ENCODE results near the gene SPATA32.

The SPATA32 gene

GRCh38 chr17:45248132-45248957 is 13.5 kb downstream of the SPATA32 start:
- peak; percentile 72 to 80 (median 79) for DNase-seq
- Histone ChIP-seq H3K9me3 (ENCODE audit: control insufficient read depth, low read length) (no peaks in the 10 kb centered on the region), H3K27ac (ENCODE audit: insufficient read depth, low read length, poor library complexity, severe bottlenecking) (peak overlapping the region; percentile 88), H3K36me3 (ENCODE audit: control insufficient read depth, insufficient read depth, low read length) (peaks cover 44% of the 10 kb centered on the region), H3K4me1 (ENCODE audit: control insufficient read depth, insufficient read depth, low read length, poor library complexity, severe bottlenecking) (peaks cover 44% of the 10 kb centered on the region), H3K27me3 (replicated peaks; ENCODE audit: control insufficient read depth, insufficient read depth, low read length, poor library complexity, severe bottlenecking) (no peaks in the 10 kb centered on the region), H3K4me3 (ENCODE audit: insufficient read depth, low read depth, low read length, poor library complexity, severe bottlenecking) (peak overlapping the region; percentile 59)

GRCh38 chr17:45247429-45248131 is 14.3 kb downstream of the SPATA32 start:
- peaks cover 44% of the 10 kb centered on the region for H3K4me1 ChIP-seq (ENCODE audit: control insufficient read depth, insufficient read depth, low read length, poor library complexity, severe bottlenecking)
- no peaks in the 10 kb centered on the region for H3K9me3 ChIP-seq (ENCODE audit: control insufficient read depth, low read length)
- peak; percentile 97 for DNase-seq
- H3K27me3 ChIP-seq (replicated peaks; ENCODE audit: control insufficient read depth, insufficient read depth, low read length, poor library complexity, severe bottlenecking) = no peaks in the 10 kb centered on the region
- peak overlapping the region; percentile 59 for H3K4me3 ChIP-seq (ENCODE audit: insufficient read depth, low read depth, low read length, poor library complexity, severe bottlenecking)
- peaks cover 52% of the 10 kb centered on the region for H3K36me3 ChIP-seq (ENCODE audit: control insufficient read depth, insufficient read depth, low read length)
- peak overlapping the region; percentile 88 for H3K27ac ChIP-seq (ENCODE audit: insufficient read depth, low read length, poor library complexity, severe bottlenecking)

DNA sequence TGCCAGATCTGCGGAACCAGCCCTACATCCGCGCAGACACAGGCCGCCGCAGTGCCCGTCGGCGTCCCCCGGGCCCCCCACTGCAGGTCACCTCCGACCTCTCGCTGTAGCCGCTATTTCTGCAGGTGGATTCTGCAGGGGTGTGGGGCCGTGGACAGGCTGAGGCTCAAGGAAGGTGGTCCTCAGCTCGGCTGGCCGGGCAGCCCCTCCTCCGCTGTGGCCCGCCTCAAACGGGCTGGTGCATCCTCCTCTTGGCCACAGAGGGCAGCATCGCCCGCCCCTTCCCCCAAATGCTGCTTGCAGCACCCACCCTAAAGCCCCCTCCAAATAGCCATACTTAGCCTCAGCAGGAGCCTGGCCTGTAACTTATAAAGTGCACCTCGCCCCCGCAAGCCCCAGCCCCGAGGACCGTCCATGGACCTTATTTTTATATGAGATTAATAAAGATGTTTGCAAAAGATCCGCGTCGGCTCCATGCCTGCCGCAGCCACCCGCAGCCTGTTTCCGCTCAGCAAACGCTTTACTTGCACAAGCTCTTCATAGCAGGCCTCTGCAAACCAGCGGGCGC is 14.9 kb downstream of the SPATA32 start:
- H3K36me3 ChIP-seq (ENCODE audit: control insufficient read depth, insufficient read depth, low read length) = peaks cover 58% of the 10 kb centered on the region
- H3K9me3 ChIP-seq (ENCODE audit: control insufficient read depth, low read length) = no peaks in the 10 kb centered on the region
- peaks cover 44% of the 10 kb centered on the region for H3K4me1 ChIP-seq (ENCODE audit: control insufficient read depth, insufficient read depth, low read length, poor library complexity, severe bottlenecking)
- H3K27me3 ChIP-seq (replicated peaks; ENCODE audit: control insufficient read depth, insufficient read depth, low read length, poor library complexity, severe bottlenecking) = no peaks in the 10 kb centered on the region
- H3K4me3 ChIP-seq (ENCODE audit: insufficient read depth, low read depth, low read length, poor library complexity, severe bottlenecking) = peak overlapping the region; percentile 59
- peak overlapping the region; percentile 88 for H3K27ac ChIP-seq (ENCODE audit: insufficient read depth, low read length, poor library complexity, severe bottlenecking)
- no peak for DNase-seq

- no peaks in the 10 kb centered on the region for H3K27me3 ChIP-seq (replicated peaks; ENCODE audit: control insufficient read depth, insufficient read depth, low read length, poor library complexity, severe bottlenecking)
- no peak overlapping the region for H3K27ac ChIP-seq (ENCODE audit: insufficient read depth, low read length, poor library complexity, severe bottlenecking)
- no peaks in the 10 kb centered on the region for H3K9me3 ChIP-seq (ENCODE audit: control insufficient read depth, low read length)
- H3K4me3 ChIP-seq (ENCODE audit: insufficient read depth, low read depth, low read length, poor library complexity, severe bottlenecking) = no peak overlapping the region
- H3K4me1 ChIP-seq (ENCODE audit: control insufficient read depth, insufficient read depth, low read length, poor library complexity, severe bottlenecking) = peaks cover 44% of the 10 kb centered on the region
- no peak for DNase-seq
- H3K36me3 ChIP-seq (ENCODE audit: control insufficient read depth, insufficient read depth, low read length) = peaks cover 62% of the 10 kb centered on the region
Measured at GRCh38 chr17:45246338-45246737, 15.6 kb downstream of the SPATA32 start.

DNA sequence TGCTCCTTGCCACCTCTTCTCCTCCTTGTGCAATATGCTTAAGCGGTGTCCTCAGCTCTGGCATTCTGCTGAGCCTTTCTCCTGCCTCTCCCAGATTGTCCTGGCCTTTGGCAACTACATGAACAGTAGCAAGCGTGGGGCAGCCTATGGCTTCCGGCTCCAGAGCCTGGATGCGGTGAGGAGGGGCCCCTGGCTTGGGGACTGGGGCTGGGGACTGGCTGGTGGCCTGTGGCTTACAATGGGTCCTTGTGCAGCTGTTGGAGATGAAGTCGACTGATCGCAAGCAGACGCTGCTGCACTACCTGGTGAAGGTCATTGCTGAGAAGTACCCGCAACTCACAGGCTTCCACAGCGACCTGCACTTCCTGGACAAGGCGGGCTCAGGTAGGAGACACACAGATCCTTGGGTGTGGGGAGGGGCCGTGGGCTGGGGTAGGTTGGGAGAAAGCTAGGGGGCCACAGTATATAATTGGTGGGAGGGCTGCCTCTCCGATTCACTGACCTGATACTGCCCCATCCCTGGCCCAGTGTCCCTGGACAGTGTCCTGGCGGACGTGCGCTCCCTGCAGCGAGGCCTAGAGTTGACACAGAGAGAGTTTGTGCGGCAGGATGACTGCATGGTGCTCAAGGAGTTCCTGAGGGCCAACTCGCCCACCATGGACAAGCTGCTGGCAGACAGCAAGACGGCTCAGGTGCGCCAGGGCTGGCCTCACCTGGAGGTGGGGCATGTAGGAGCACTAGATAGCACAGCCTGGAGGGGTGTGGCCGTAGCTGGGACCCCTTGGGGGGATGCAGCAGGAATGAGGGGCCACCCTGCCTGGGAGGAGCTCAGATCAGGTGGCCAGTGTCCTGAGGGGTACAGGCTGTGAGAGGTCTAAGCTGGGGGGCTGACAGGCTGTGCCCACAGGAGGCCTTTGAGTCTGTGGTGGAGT is 16.9 kb downstream of the SPATA32 start:
- no peak overlapping the region for H3K4me3 ChIP-seq (ENCODE audit: insufficient read depth, low read depth, low read length, poor library complexity, severe bottlenecking)
- no peaks in the 10 kb centered on the region for H3K9me3 ChIP-seq (ENCODE audit: control insufficient read depth, low read length)
- peaks cover 36% of the 10 kb centered on the region for H3K4me1 ChIP-seq (ENCODE audit: control insufficient read depth, insufficient read depth, low read length, poor library complexity, severe bottlenecking)
- DNase-seq = no peak
- no peak overlapping the region for H3K27ac ChIP-seq (ENCODE audit: insufficient read depth, low read length, poor library complexity, severe bottlenecking)
- no peaks in the 10 kb centered on the region for H3K27me3 ChIP-seq (replicated peaks; ENCODE audit: control insufficient read depth, insufficient read depth, low read length, poor library complexity, severe bottlenecking)
- peaks cover 66% of the 10 kb centered on the region for H3K36me3 ChIP-seq (ENCODE audit: control insufficient read depth, insufficient read depth, low read length)

GRCh38 chr17:45243750-45244149 is 18.1 kb downstream of the SPATA32 start:
- H3K27me3 ChIP-seq (replicated peaks; ENCODE audit: control insufficient read depth, insufficient read depth, low read length, poor library complexity, severe bottlenecking) = no peaks in the 10 kb centered on the region
- no peak for DNase-seq
- H3K9me3 ChIP-seq (ENCODE audit: control insufficient read depth, low read length) = no peaks in the 10 kb centered on the region
- H3K27ac ChIP-seq (ENCODE audit: insufficient read depth, low read length, poor library complexity, severe bottlenecking) = no peak overlapping the region
- H3K4me3 ChIP-seq (ENCODE audit: insufficient read depth, low read depth, low read length, poor library complexity, severe bottlenecking) = no peak overlapping the region
- peaks cover 31% of the 10 kb centered on the region for H3K4me1 ChIP-seq (ENCODE audit: control insufficient read depth, insufficient read depth, low read length, poor library complexity, severe bottlenecking)
- peaks cover 78% of the 10 kb centered on the region for H3K36me3 ChIP-seq (ENCODE audit: control insufficient read depth, insufficient read depth, low read length)

DNA sequence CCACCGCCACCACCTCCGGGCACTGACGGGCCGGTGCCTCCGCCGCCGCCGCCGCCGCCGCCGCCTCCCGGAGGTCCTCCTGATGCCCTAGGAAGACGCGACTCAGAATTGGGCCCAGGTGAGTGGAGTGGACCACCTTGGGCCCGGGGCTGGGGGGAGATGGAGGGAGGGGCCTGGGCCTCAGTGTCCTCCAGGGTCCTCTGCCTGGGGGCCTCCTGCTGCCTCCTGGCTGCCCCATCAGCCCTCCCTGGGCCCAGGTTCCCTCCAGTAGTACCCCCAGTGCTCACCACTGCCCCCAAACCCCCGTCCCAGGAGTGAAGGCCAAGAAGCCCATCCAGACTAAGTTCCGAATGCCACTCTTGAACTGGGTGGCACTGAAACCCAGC is 19.9 kb downstream of the SPATA32 start:
- Histone ChIP-seq H3K4me3 (ENCODE audit: insufficient read depth, low read depth, low read length, poor library complexity, severe bottlenecking) (no peak overlapping the region), H3K9me3 (ENCODE audit: control insufficient read depth, low read length) (no peaks in the 10 kb centered on the region), H3K4me1 (ENCODE audit: control insufficient read depth, insufficient read depth, low read length, poor library complexity, severe bottlenecking) (peaks cover 20% of the 10 kb centered on the region), H3K36me3 (ENCODE audit: control insufficient read depth, insufficient read depth, low read length) (peaks cover 95% of the 10 kb centered on the region), H3K27ac (ENCODE audit: insufficient read depth, low read length, poor library complexity, severe bottlenecking) (peak overlapping the region; percentile 28), H3K27me3 (replicated peaks; ENCODE audit: control insufficient read depth, insufficient read depth, low read length, poor library complexity, severe bottlenecking) (no peaks in the 10 kb centered on the region)
- DNase-seq = no peak

- DNase-seq = no peak
- H3K27me3 ChIP-seq (replicated peaks; ENCODE audit: control insufficient read depth, insufficient read depth, low read length, poor library complexity, severe bottlenecking) = no peaks in the 10 kb centered on the region
- peaks cover 15% of the 10 kb centered on the region for H3K4me1 ChIP-seq (ENCODE audit: control insufficient read depth, insufficient read depth, low read length, poor library complexity, severe bottlenecking)
- H3K9me3 ChIP-seq (ENCODE audit: control insufficient read depth, low read length) = no peaks in the 10 kb centered on the region
- H3K36me3 ChIP-seq (ENCODE audit: control insufficient read depth, insufficient read depth, low read length) = peaks cover 96% of the 10 kb centered on the region
- H3K4me3 ChIP-seq (ENCODE audit: insufficient read depth, low read depth, low read length, poor library complexity, severe bottlenecking) = no peak overlapping the region
- H3K27ac ChIP-seq (ENCODE audit: insufficient read depth, low read length, poor library complexity, severe bottlenecking) = peak overlapping the region; percentile 11
Measured at GRCh38 chr17:45241328-45242028, 20.4 kb downstream of the SPATA32 start.

GRCh38 chr17:45240905-45241327 is 21.0 kb downstream of the SPATA32 start:
- peak overlapping the region; percentile 11 for H3K27ac ChIP-seq (ENCODE audit: insufficient read depth, low read length, poor library complexity, severe bottlenecking)
- peaks cover 96% of the 10 kb centered on the region for H3K36me3 ChIP-seq (ENCODE audit: control insufficient read depth, insufficient read depth, low read length)
- H3K4me3 ChIP-seq (ENCODE audit: insufficient read depth, low read depth, low read length, poor library complexity, severe bottlenecking) = no peak overlapping the region
- peaks cover 9% of the 10 kb centered on the region for H3K4me1 ChIP-seq (ENCODE audit: control insufficient read depth, insufficient read depth, low read length, poor library complexity, severe bottlenecking)
- H3K9me3 ChIP-seq (ENCODE audit: control insufficient read depth, low read length) = no peaks in the 10 kb centered on the region
- no peaks in the 10 kb centered on the region for H3K27me3 ChIP-seq (replicated peaks; ENCODE audit: control insufficient read depth, insufficient read depth, low read length, poor library complexity, severe bottlenecking)
- no peak for DNase-seq
